Smooth muscle cell of the brain vasculature (primary cell): Measurements from ENCODE around the gene GSG1.

ENCODE experiments used
- DNase-seq: peaks from one replicate; pipeline ENCODE4 v3.0.0-alpha.2; 2012; ENCODE audit warnings: low read depth, low spot score

Gene GSG1

DNA sequence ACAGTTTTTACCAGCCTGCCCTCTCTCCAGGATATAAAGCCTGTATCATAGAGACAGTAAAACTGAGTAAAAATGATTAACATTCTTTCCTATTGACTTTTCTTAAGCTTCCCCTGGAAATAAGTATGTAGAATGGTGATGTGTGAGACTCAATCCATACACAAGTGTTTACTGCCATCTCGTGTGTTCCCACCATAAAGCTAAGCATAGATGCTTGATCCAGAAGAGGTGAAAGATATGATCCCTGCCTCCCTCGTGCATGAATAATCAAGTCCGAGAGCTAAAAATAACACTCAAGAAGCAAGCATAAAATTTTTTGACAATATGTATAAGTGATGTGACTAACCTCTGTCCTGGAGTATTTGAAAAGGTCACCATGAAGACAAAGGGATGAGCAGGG is 16.9 kb upstream of the GSG1 start:
- no peak for DNase-seq

DNA sequence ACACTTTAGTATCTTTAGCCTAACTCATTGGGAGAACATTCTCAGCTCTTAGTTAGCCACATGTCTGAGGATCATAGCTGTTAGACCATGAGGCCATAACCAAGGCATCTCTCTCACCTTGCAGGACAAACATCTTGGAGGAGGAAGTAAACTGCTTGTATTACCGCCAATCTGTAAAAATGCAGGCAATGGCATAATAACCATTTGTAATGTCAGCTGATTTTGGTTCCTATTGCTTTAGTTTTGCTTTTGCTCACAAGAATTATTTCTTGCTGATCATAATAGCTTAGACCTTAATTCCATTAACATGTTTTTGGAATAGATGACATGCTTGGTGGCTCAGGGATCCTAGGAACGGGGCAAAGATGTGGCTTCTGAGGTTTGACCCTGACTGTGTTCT is 16.4 kb upstream of the GSG1 start:
- no peak for DNase-seq

DNA sequence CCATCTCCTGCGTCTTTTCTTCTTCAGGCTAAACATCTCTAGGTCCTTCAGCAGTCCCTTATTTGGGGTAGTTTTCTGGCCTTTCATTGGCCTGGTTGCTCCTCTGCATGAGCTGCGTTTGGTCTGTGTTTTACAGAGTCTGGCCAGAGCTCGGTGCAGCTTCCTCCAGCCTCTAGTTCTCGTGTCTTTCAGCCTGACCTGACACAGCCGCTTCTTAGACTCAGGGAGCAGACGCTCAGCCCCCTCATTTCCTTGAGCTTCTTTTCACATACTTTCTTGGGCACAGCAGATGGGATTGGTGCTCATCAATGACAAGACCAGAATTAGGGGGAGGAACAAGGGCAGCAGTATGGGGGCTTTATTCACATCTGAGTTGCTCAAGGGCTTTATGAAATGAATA is 13.6 kb upstream of the GSG1 start:
- DNase-seq = no peak

DNA sequence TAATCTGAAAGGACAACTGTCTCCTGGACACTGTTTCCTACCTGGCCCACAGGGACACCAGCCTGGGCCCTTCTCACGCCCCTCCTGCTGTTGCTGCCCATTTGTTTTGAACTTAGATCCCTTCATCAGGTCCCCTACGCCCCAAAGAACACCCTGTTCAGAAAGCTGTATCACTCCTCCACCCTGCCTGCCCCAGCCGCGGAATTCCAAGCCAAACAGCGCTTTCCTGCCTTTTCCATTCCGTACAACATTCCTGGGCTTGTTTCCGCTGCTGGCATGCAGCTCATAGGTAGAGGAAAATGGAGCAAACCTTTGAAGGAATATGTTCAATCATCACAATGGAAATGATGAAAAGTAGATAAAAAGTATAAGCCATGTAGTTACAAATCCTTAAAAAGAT is 12.8 kb upstream of the GSG1 start:
- DNase-seq = no peak

DNA sequence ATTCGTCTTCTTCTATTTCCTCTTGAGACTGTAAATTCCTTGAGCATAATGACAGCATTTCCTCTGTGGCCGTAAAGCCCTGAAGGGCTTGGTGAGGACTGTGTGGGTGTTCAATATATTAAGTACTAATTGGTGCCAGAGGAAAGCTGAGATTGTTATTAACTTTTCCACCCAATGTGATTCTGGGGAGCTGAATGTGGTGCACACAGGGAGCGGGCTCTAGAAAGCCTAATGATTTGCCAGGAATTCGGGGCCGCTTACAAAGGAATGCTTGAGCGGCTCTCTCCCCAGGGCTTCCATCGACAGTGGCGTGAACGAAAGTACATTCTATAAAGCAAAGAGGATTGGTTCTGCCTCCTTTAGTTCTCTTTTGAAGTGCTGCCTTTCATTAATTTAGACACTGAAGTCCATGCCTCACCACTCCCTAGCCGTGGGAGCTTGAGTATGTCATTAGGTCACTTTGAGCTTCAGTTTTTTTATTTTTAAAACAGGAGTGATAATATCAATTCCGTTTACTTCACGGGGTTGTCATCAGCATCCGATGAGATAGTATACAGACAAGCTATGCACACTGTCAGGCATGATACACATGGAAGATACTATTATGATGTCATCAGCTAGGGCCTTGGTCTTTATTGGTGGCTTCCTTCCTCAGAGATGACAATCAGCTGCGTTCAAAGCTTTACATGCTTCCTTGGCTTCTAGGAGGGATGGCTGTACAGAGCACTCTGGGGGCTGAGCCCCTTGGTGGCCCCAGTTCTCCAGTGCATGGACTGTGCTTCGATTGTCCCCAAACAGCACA is 11.0 kb upstream of the GSG1 start:
- DNase-seq = no peak

DNA sequence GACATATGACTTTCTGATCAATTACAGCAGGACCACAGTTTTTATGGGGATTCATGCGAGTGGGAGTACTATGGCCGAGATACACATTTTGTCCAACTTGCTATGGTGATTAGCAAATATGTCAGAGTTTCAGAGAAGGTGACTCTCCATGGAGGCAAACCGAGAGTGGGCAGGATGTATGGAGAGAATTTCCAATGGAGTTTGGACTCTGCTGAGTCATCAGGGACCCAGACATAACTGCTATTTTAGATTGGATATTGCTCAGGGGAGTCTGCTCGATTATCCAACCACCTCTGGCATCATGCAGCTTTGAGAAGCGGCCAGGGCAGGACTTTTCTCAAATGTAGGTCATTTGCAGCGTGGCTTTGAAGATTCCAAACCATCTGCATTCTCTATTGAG is 9.5 kb upstream of the GSG1 start:
- DNase-seq = no peak

DNA sequence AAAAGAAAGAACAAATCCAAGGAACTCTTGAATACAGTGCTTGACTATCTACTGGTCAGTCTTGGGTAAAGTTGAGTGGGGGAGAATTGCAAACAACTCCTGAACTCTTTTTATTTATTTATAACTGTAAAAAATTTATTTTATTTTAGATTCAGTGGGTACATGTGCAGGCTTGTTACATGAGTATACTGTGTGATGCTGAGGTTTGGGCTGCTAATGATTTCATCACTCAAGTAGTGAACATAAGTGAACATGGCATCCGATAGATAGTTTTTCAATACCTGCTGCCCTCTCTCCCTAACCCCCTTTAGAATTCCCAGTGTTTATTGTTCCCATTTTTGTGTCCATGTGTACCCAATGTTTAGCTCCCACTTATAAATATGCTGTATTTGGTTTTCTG is 3.2 kb upstream of the GSG1 start:
- DNase-seq = no peak

DNA sequence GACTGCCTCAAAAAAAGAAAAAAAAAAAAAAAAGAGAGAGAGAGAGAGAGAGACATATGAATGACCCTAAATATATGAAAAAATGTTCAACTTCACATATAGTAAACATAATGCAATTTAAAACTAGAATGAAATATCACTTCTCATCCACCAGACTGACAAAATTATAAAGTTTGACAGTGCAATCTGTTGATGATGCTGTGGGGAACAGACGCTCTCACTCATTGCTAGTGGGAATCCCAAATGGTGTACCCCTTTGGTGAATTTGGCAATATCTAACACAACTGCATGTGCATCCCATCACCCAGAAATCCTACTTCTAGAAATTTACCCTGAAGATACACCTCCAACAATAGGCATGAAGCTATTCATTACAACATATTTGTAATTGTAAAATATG is 2.3 kb upstream of the GSG1 start:
- DNase-seq = no peak

DNA sequence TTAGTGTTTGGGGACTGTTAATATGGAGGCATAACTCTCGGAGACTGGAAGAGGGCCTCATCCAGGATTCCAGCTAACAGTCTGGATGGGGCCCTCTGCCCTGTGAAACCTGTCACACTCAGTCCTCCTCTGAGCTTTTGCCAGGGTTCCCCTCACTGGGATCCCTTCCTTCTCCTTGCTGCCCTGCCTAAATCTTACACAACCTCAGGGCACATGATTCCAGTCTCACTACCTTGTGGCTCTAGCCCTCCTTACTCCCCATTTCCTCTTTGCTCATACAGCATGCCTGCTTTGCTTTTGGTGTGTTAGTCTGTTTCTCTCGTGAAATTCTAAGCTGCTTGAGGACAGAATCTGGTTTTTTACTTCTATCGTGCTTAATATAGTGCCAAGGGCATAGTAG is 942 bp upstream of the GSG1 start:
- DNase-seq = no peak

DNA sequence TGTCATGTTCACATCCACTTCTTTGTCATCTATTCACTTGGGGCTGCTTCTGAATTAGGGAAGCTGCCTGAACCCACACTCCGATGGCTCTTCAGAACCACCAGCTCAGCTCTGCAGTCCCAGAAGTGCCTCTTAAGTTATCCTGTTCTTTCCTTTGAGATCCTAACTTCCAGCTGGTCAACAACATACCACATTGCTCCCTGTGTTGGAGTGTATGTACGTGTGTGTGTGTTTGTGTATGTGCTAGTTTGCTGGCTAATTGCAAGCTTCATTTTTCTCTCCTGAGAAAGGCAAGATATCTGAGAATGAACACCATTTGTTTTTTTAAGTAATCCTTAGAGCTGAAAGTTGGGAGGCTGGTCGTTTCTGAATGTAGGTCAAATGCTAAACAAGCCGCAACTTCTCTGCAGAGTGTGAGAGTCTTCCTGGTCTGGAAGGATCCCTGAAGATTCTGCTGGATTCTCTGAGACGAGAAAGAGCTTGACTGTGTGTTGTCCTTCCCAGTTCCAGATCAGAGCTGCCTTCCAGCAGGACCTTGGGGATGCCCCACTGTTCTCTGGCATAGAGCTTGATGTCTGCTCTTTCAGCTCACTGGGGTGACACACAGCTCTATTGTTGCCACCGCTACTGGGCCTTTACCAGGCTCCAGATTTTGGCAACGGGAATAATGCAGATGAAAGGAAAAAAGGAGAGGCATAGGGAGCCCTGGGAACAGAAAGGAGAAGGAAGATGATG is 839 bp downstream of the GSG1 start:
- no peak for DNase-seq

DNA sequence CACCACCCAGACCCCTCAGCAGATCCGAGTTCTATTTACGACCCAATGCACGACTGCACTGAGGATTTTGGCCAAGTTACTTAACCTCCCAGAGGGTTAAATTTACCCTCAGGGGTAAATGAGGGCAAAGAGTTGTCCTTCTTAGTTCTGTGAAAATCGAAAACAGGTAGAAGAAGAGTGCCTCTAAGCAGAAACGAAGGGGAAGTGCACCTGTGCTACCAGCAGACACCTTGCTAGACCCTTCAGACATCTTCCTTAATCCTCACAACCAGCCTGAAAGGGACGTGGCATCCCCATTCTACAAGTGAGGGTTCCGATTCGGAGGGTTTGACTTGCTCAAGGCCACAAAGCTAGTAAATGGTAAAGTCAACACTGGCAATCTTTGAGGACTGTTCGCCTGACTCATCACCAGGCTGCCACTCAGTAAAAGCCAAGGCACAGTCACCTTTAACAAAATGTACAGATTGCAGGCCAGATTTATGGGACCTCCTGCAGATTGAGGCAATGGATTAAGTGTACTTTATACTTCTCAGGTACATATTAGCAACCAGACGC is 1.6 kb downstream of the GSG1 start:
- DNase-seq = no peak

DNA sequence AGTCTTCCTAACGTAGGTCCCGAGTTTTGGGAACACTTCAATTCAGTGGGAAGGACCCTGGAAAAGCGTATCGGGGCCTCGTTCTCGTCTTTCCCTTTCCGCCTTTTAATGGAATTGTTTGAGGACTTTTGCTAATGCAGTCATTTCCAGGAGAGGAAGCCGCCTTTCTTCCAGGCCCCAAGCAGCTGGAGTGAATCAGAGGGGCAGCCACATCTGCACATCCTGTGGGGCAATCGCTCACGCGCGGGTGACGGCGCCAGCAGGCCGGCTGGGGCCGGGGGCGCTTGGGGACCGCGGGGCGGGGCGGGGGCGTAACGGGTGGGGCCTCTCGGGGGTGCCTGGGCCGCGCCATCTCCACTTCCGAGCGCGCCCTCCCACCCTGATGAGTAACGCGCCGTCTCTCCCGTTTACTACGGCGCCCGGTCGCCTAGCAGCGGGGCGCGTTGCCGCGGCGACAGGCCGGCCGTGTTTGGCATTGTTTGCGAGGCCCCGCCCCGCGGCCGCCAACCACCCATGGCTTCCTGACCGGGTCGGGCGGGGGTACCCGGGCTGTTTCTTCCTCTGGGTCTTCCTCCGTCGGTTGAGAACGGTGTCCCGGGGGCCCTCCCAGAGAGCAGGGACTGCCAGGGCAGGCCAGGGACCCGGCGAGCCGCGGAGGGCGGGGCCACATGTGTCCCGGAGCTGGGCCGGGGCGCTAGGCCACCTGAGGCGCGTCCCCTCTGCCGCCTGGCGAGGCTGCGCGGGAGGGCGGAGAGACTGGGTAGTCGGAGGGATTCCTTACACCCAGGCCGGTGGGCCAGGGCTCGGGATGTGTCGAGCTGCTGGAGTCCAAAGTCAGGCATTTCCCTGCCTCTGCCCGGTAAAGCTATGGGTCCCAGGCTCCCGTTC is 2.3 kb downstream of the GSG1 start:
- DNase-seq = peak; percentile 60

DNA sequence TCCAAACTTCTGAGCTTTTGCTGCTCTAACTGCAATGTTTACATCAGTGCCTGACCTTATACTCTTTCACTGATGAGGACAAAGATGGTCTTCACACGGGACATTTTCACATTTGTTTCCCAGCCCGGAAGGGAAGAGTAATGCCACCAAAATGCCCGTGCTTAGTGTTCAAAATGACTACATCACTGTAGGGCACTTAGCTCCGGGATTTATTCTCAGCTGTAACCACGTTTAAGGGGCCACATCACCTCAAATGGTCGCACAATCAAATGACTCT is 2.9 kb downstream of the GSG1 start:
- DNase-seq = no peak

DNA sequence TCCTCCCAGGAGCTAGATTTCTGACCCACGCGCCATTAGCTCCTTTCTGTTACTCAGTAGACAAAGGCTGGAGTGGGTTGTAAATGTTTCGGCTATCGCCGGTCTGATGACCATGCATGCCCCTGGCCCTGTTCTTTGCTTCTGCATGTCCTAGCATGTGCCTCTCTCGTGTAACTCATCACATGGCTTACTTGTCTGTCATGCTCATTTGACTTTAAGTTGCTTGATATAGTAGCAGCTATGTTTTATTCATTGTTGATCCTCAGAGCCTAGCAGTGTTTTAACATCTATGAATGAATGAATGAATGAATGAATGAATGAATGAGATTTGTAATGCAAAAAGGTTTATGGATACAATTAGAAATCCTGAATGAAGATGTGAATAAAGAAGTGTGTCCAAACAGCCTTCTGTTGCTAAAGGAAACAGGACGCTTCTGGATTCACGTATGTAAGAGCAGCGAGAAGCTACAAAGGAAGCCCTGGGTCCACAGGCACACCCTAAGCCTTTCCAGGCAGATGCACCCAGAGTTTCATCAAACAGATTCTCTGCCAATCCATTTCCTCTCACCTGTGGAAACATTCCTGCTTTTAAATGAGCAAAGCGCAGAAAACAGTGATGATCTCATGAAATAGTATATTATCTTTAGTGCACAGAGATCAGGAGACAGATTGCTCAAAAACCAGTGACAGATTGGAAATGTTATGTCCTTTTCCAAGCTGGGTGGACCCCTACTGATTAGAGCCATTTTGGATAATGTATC is 3.4 kb downstream of the GSG1 start:
- no peak for DNase-seq

DNA sequence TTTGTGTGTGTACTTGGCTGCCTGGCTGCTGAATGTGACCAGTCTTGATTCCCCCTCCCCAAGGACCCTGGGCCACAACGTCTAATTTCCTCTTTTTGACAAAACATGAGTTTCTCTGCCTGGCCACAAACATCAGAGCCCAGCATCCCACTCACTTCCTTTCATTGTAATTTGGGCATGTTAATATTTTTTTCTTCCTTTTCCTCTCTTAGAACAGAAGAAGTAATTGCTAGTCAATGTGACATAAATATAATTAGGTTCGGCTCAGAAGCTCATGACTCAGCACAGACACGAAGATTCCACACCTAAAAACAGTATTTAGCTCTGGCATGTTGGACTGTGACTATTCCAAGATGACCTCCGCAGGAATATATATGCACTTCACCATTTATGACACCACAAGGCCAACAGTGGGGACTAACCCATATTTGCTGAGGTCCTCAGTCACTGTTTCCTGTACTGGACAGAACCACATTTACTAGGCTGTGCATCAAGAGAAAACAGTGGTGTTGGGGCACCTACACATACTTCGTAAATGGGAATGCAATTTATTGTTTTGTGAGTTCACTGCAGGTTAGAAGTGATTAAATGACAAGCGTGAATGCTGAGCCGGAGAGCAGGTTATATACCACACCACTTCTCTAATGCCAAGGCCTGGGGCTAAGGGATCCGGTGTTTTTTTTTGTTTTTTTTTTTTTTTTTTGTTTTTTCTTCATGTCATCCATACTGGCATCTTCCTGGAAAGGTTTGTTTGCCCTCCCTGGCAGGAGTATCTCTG is 4.2 kb downstream of the GSG1 start:
- DNase-seq = no peak

DNA sequence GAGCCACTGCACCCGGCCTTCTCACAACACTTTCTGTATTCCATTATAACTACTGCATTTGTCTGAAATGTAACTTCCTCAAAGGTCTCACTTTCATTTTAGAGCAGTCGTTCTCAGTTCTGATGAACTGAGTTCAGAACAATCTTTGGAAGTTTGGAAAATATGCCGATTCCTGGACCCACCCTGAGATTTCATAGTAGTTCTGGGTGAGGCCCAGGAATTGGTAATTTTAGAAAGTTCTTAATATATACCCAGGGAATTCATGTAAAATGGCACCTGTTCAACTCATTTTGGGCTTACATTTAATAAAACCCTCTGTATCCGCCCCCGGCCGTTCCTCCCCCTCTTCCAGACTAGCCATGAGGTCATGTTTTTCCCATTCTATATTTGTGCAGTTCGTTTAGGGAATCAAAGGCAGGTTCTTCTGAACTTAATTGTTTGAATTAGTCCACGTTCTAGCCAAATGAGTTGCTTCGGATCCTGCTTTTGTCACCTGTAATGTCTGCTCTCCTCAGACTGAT is 5.9 kb downstream of the GSG1 start:
- DNase-seq = no peak

DNA sequence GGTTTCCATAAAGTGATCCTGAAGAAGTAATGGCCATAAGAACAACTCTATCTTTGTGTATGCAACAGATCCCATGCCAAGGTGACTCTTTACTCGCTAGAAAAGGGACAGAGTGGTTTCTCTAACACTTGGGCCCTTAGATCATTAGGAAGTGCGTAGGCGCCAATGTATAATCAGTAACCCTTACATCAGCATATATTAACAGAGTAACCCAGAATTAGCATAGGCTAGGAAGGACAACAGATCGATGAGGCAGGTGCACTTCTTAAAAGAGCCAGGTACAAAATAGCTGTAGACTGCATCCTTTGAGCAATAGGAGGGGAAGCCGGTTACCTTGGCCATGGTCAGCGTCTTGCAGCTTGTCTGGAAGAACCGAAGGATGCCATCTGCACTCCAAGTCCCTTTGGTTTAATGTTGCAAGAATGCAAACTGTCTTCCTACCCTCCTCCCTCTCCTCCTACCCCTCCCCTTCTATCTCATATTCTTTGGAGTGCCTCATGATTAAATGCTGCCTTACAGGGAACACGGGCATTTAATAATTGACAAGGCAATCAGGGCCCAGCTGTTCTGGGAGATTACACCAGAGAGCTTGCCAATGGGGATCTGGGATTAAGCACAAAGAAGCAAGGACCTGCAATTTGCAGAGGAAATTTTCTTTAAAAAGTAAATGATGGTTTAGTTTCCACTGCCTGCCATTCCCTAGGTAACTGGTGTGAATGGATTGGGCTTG is 8.0 kb downstream of the GSG1 start:
- no peak for DNase-seq

DNA sequence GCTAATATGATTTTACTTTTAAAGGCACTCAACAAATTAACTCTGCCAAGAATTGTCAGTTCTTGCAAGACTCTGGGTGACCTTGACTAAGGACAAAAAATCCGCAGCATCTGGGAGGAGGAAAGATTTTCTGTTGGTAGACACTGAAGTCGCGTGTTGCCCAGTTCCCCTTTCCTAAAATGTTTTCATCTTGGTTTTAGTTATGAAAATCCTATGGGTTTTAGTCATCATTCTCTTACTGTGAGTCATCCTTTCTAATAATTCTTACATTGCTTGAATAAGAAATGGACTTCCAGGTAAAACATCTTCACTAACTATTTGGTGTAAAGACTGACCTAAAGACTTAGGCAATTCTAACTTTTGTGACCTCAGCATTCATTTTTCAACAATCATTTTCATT is 9.1 kb downstream of the GSG1 start:
- DNase-seq = no peak

DNA sequence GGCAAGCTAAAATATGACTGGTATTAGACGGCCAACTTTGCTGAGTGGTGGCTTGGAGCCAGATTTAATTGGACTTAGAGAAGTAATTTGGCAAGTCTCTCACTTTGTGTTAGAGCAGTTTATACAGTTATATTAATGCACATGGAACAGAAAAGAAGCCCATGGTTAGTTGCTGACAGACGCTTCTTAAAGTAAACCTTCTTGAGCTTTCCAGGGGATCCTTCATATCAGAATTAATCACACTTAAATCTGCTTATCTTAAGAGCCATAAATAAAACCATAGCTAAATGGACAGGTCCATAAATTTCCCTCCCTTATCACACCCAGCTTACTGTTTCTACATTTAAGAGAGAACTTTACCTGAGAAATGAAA is 9.6 kb downstream of the GSG1 start:
- DNase-seq = no peak
